ENCODE measurements around the gene HDAC9.

- TF ChIP-seq, protein P1, sequence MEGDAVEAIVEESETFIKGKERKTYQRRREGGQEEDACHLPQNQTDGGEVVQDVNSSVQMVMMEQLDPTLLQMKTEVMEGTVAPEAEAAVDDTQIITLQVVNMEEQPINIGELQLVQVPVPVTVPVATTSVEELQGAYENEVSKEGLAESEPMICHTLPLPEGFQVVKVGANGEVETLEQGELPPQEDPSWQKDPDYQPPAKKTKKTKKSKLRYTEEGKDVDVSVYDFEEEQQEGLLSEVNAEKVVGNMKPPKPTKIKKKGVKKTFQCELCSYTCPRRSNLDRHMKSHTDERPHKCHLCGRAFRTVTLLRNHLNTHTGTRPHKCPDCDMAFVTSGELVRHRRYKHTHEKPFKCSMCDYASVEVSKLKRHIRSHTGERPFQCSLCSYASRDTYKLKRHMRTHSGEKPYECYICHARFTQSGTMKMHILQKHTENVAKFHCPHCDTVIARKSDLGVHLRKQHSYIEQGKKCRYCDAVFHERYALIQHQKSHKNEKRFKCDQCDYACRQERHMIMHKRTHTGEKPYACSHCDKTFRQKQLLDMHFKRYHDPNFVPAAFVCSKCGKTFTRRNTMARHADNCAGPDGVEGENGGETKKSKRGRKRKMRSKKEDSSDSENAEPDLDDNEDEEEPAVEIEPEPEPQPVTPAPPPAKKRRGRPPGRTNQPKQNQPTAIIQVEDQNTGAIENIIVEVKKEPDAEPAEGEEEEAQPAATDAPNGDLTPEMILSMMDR (IDR thresholded peaks at IDR 0.05): no peak
- TF ChIP-seq POLR2A (IDR thresholded peaks at IDR 0.05): no peak
- TF ChIP-seq POLR2AphosphoS5 (IDR thresholded peaks at IDR 0.05): no peak
- no peak for TF ChIP-seq EP300 (IDR thresholded peaks at IDR 0.05)
These were observed 440.7 kb downstream of the HDAC9 start for GRCh38 chr7:18936265-18936664.

Data from gastroesophageal sphincter (tissue), 3 donors.